HEK293 (cell line): ENCODE results near the gene CNRIP1.

Experiments used
- CTCF ChIA-PET: fragments of 350-600 bp; formaldehyde crosslinking; extraction: SDS; loops from one replicate; lab custom pipeline; 2021; ENCODE audit warnings: antibody characterized with exemption; lab: Yijun Ruan, JAX
- POLR2A ChIA-PET: fragments of 300-600 bp; formaldehyde crosslinking; extraction: SDS; loops from one replicate; lab custom pipeline; 2020; ENCODE audit warnings: antibody characterized with exemption, inconsistent platforms; lab: Yijun Ruan, JAX
- H3K27ac ChIP-seq: fragments of 200-500 bp; sonication (Bioruptor generic); 2 replicates; pipeline ENCODE4 v1.5.1; 2014; ENCODE audit warnings: low read depth, low read length, control low read depth, inconsistent platforms; ENCODE audit errors: extremely low read depth
- H3K36me3 ChIP-seq, 2 experiments: fragments of 200-500 bp in 1 of 2; sonication (Bioruptor generic) in 1 of 2; 1 replicate in 1 of 2; 2 replicates in 1 of 2; pipeline ENCODE4 v1.5.1; 2014 to 2017; ENCODE audit warnings: inconsistent platforms in 2 of 2, low read length in 2 of 2; ENCODE audit not compliant: control insufficient read depth in 2 of 2, insufficient read depth in 1 of 2
- H3K4me1 ChIP-seq: fragments of 200-500 bp; sonication (Bioruptor generic); 2 replicates; pipeline ENCODE4 v1.5.1; 2014; ENCODE audit warnings: mild to moderate bottlenecking, low read length, inconsistent platforms; ENCODE audit not compliant: control insufficient read depth, insufficient read depth
- H3K4me3 ChIP-seq: 2 replicates; pipeline ENCODE4 v1.5.1; 2011; ENCODE audit warnings: low read depth, mild to moderate bottlenecking, control low read depth, low read length, moderate library complexity
- H3K9me3 ChIP-seq: fragments of 200-500 bp; sonication (Bioruptor generic); 2 replicates; pipeline ENCODE4 v1.5.1; 2014; ENCODE audit warnings: low read depth, low read length, inconsistent platforms; ENCODE audit not compliant: control insufficient read depth, insufficient read depth
- GFI1B ChIP-seq: fragments of 450-650 bp; formaldehyde crosslinking; IDR thresholded peaks from 2 replicates; pipeline ENCODE4 v1.5.1; 2016; ENCODE audit warnings: missing biosample characterization, missing genetic modification characterization
- GLIS2 ChIP-seq: fragments of 450-650 bp; formaldehyde crosslinking; IDR thresholded peaks from 2 replicates; pipeline ENCODE4 v1.5.1; 2016; ENCODE audit warnings: missing biosample characterization, missing genetic modification characterization
- KLF8 ChIP-seq: fragments of 450-650 bp; formaldehyde crosslinking; IDR thresholded peaks from 2 replicates; pipeline ENCODE4 v1.5.1; 2016; ENCODE audit warnings: missing biosample characterization, missing genetic modification characterization
- KLF9 ChIP-seq: fragments of 450-650 bp; formaldehyde crosslinking; IDR thresholded peaks from 2 replicates; pipeline ENCODE4 v1.5.1; 2016; ENCODE audit warnings: missing biosample characterization, missing genetic modification characterization, low read depth
- MEIS1 ChIP-seq: sonication (generic); formaldehyde crosslinking; IDR thresholded peaks from 2 replicates; pipeline ENCODE4 v1.8.1; 2022; ENCODE audit warnings: missing genetic modification reagents, mild to moderate bottlenecking, borderline replicate concordance
- REPIN1 ChIP-seq: fragments of 450-650 bp; formaldehyde crosslinking; IDR thresholded peaks from 2 replicates; pipeline ENCODE4 v1.5.1; 2017; ENCODE audit warnings: missing biosample characterization, missing genetic modification characterization, low read depth
- SCRT2 ChIP-seq: fragments of 450-650 bp; formaldehyde crosslinking; IDR thresholded peaks from 2 replicates; pipeline ENCODE4 v1.5.1; 2016; ENCODE audit warnings: missing biosample characterization, missing genetic modification characterization
- ZNF16 ChIP-seq: fragments of 450-650 bp; formaldehyde crosslinking; IDR thresholded peaks from 2 replicates; pipeline ENCODE4 v1.5.1; 2016; ENCODE audit warnings: low read depth, missing biosample characterization, missing genetic modification characterization
- ZNF18 ChIP-seq: fragments of 450-650 bp; formaldehyde crosslinking; IDR thresholded peaks from 2 replicates; pipeline ENCODE4 v1.5.1; 2016; ENCODE audit warnings: missing biosample characterization, missing genetic modification characterization
- ZNF2 ChIP-seq: fragments of 450-650 bp; formaldehyde crosslinking; IDR thresholded peaks from 2 replicates; pipeline ENCODE4 v1.5.1; 2016; ENCODE audit warnings: missing biosample characterization, missing genetic modification characterization
- ZNF248 ChIP-seq: fragments of 450-650 bp; formaldehyde crosslinking; IDR thresholded peaks from 2 replicates; pipeline ENCODE4 v1.5.1; 2017; ENCODE audit warnings: missing biosample characterization, missing genetic modification characterization
- ZNF292 ChIP-seq: fragments of 450-650 bp; formaldehyde crosslinking; IDR thresholded peaks from 2 replicates; pipeline ENCODE4 v1.5.1; 2016; ENCODE audit warnings: low read depth, missing biosample characterization, missing genetic modification characterization, borderline replicate concordance
- ZNF571 ChIP-seq: fragments of 450-650 bp; formaldehyde crosslinking; IDR thresholded peaks from 2 replicates; pipeline ENCODE4 v1.5.0; 2017; ENCODE audit warnings: missing biosample characterization, missing genetic modification characterization
- ZNF623 ChIP-seq: fragments of 450-650 bp; formaldehyde crosslinking; IDR thresholded peaks from 2 replicates; pipeline ENCODE4 v1.5.1; 2016; ENCODE audit warnings: missing biosample characterization, missing genetic modification characterization
- ZNF626 ChIP-seq: fragments of 450-650 bp; sonication (Bioruptor Pico); formaldehyde crosslinking; IDR thresholded peaks from 2 replicates; pipeline ENCODE4 v1.5.1; 2018; ENCODE audit warnings: missing biosample characterization, missing genetic modification characterization, inconsistent platforms
- ZNF76 ChIP-seq: fragments of 450-650 bp; formaldehyde crosslinking; IDR thresholded peaks from 2 replicates; pipeline ENCODE4; 2016; ENCODE audit warnings: low read depth, missing biosample characterization, missing genetic modification characterization, borderline replicate concordance
- ZSCAN30 ChIP-seq: fragments of 450-650 bp; IDR thresholded peaks from 2 replicates; pipeline ENCODE4 v1.5.1; 2018; ENCODE audit warnings: missing biosample characterization, mild to moderate bottlenecking, missing genetic modification characterization, moderate library complexity
- TF ChIP-seq, protein P1 (sequence below): fragments of 450-650 bp; formaldehyde crosslinking; IDR thresholded peaks from 2 replicates; pipeline ENCODE4 v1.5.1; 2016; ENCODE audit warnings: missing biosample characterization, missing genetic modification characterization, low read depth

Gene CNRIP1

GRCh38 chr2:68303033-68303901, 16.5 kb downstream of the CNRIP1 start (continued):
- TF ChIP-seq, protein P1, sequence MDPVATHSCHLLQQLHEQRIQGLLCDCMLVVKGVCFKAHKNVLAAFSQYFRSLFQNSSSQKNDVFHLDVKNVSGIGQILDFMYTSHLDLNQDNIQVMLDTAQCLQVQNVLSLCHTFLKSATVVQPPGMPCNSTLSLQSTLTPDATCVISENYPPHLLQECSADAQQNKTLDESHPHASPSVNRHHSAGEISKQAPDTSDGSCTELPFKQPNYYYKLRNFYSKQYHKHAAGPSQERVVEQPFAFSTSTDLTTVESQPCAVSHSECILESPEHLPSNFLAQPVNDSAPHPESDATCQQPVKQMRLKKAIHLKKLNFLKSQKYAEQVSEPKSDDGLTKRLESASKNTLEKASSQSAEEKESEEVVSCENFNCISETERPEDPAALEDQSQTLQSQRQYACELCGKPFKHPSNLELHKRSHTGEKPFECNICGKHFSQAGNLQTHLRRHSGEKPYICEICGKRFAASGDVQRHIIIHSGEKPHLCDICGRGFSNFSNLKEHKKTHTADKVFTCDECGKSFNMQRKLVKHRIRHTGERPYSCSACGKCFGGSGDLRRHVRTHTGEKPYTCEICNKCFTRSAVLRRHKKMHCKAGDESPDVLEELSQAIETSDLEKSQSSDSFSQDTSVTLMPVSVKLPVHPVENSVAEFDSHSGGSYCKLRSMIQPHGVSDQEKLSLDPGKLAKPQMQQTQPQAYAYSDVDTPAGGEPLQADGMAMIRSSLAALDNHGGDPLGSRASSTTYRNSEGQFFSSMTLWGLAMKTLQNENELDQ, result no peak
- TF ChIP-seq GFI1B (no peak), KLF8 (tag by site-specific recombination) (no peak)

- CTCF ChIA-PET, result interaction anchor here (0.6 to 2.6 kb wide), 6 partner anchors 8 to 813 kb away, joined by 3 to 15 read pairs (median 4); no protein-coding TSS in a partner anchor
- Histone ChIP-seq H3K9me3 (no peaks in the 10 kb centered on the region), H3K36me3 (no peaks in the 10 kb centered on the region)
- TF ChIP-seq SCRT2 (no peak), ZNF571 (tag by site-specific recombination) (no peak), KLF9 (tag by site-specific recombination) (no peak), ZSCAN30 (tag by site-specific recombination) (no peak), ZNF76 (tag by site-specific recombination) (no peak), ZNF626 (tag by site-specific recombination) (no peak), ZNF16 (tag by site-specific recombination) (no peak), ZNF623 (tag by site-specific recombination) (no peak), ZNF18 (tag by site-specific recombination) (no peak), ZNF292 (tag by site-specific recombination) (no peak), ZNF248 (no peak)
- TF ChIP-seq, all 188 proteins: peak for 0
- Histone ChIP-seq H3K4me3 (no peak overlapping the region), H3K27ac (no peak overlapping the region), H3K4me1 (no peaks in the 10 kb centered on the region)
- POLR2A ChIA-PET, result no interaction called here
Observed at GRCh38 chr2:68302281-68302875, 17.4 kb downstream of the CNRIP1 start.

GRCh38 chr2:68295516-68295915, 24.2 kb downstream of the CNRIP1 start:
- H3K36me3 ChIP-seq, result no peaks in the 10 kb centered on the region
- H3K4me1 ChIP-seq, result no peaks in the 10 kb centered on the region
- POLR2A ChIA-PET, result interaction anchor here (0.5 kb wide), 1 partner anchor 142 kb away, joined by 7 read pairs; no protein-coding TSS in a partner anchor
- no peak overlapping the region for H3K27ac ChIP-seq
- CTCF ChIA-PET, result interaction anchor here (1.0 to 2.2 kb wide), 2 partner anchors 109 to 173 kb away, joined by 4 to 7 read pairs; no protein-coding TSS in a partner anchor
- H3K4me3 ChIP-seq, result no peak overlapping the region
- no peaks in the 10 kb centered on the region for H3K9me3 ChIP-seq
- TF ChIP-seq ZNF2 (tag by site-specific recombination) (no peak), GLIS2 (no peak), MEIS1 (CRISPR knock-in tag) (no peak), REPIN1 (tag by site-specific recombination) (no peak)
- TF ChIP-seq, all 188 proteins: peak for 0
